GM12872 (cell line): ENCODE measurements around the gene COL13A1.

Experiments
- CTCF ChIP-seq: IDR thresholded peaks from 3 replicates; pipeline ENCODE4 v1.5.1; 2011; ENCODE audit warnings: low read depth, mild to moderate bottlenecking, low read length, moderate library complexity; ENCODE audit not compliant: insufficient read depth

COL13A1 gene

GRCh38 chr10:69839696-69840345 lies 38.1 kb downstream of the COL13A1 start:
- TF ChIP-seq CTCF, result no peak

- TF ChIP-seq CTCF, result no peak
Measured at GRCh38 chr10:69840773-69841172, 39.1 kb downstream of the COL13A1 start.

DNA sequence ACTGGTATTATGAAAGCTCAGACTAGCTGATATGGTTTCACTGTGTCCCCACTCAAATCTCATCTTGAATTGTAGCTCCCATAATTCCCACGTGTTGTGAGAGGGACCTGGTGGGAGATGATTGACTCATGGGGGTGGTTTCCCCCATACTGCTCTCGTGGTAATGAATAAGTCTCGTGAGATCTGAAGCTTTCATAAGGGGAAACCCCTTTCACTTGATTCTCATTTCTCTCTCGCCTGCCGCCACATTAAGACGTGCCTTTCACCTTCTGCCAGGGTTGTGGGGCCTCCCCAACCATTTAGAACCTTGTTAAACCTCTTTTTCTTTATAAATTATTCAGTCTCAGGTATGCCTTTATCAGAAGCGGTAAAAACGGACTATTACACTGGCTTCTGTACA lies 40.3 kb downstream of the COL13A1 start:
- TF ChIP-seq CTCF, result no peak

DNA sequence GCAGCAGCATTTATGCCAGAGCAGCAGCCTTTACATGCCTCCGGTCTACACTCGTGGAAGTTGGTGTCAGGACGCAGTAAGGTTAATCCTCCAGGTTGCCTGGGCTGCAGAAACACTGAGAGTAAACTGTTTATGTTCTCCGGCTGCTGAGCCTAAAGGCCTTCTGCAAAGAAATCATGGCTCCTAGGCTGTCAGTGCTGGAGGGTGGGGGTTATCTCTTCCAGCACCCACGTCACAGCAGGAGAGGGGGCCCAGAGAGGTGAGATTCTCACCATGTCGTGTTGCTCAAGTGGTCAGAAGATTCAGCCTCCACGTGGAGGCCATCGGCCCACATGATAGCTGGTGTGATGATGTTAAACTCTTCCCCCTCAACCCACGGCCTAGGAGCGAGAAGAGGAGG lies 41.2 kb downstream of the COL13A1 start:
- no peak for TF ChIP-seq CTCF

GRCh38 chr10:69843923-69844322 lies 42.2 kb downstream of the COL13A1 start:
- TF ChIP-seq CTCF, result no peak

- TF ChIP-seq CTCF, result no peak
Measured at GRCh38 chr10:69844698-69845097, 43.0 kb downstream of the COL13A1 start.

DNA sequence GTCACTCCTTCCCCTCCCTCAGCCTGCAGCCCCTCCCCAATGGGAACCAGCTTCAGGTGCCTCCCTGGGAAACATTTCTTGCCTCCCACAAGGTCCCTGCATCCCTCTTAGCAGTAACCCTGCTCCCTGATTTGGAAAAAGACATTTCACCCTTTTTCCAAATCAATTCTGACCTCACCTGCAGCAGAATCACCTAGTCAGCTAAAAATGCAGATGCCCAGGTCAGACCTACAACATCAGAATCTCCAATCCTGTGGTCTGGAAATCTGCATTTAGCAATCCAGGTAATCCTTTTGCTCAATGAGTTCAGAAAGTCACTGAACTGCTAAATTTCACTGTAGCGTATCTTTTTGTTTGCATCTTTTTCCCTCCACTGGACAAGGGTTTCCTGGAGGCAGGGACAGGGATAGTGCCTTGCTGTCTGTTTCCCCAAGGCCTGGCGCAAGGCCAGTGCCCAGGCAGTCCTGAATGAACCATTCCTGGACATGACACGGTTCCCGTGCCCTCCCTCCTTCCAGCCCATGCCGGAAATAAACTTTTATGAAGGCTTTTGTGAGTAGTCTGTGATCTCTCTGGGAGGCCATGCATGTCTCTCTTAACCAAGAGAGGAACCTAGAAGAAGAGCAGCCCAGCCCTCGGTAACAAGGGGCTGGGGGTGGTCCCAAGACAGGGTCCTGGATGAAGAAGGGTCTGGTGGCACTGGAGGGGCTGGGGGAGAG lies 44.0 kb downstream of the COL13A1 start:
- TF ChIP-seq CTCF, result no peak
